Neural cell (in vitro differentiated cells): ENCODE measurements around the gene FAF1. TPM values are rescaled to one million over a fixed set of nuclear protein-coding genes. Genes with fewer than 3 reads are reported as not detected.

Source experiments
- H2AFZ ChIP-seq: fragments of 200-600, 300-800 bp; sonication (generic), shearing (Covaris generic); 2 replicates; pipeline ENCODE4 v1.6.0; 2014; ENCODE audit warnings: low read depth, mild to moderate bottlenecking, antibody characterized with exemption, low read length, moderate library complexity
- H3F3A ChIP-seq: fragments of 200-600 bp; shearing (Covaris generic); 2 replicates; pipeline ENCODE4 v1.6.1; 2016; ENCODE audit warnings: mild to moderate bottlenecking, moderate library complexity, mixed read lengths, antibody characterized with exemption, low read length; ENCODE audit not compliant: insufficient read depth, poor library complexity, severe bottlenecking
- H3K27ac ChIP-seq: fragments of 200-600, 300-800 bp; sonication (generic), shearing (Covaris generic); 2 replicates; pipeline ENCODE4 v1.5.1; 2014; ENCODE audit warnings: mild to moderate bottlenecking, low read length, moderate library complexity
- H3K27me3 ChIP-seq: fragments of 300-800, 200-600 bp; sonication (generic), shearing (Covaris generic); 2 replicates; pipeline ENCODE4 v1.6.0; 2014; ENCODE audit warnings: mild to moderate bottlenecking, low read depth, low read length, moderate library complexity; ENCODE audit not compliant: insufficient read depth
- H3K36me3 ChIP-seq: fragments of 300-800, 200-600 bp; sonication (generic), shearing (Covaris generic); 2 replicates; pipeline ENCODE4 v1.5.1; 2014; ENCODE audit warnings: mild to moderate bottlenecking, antibody characterized with exemption, low read length, moderate library complexity; ENCODE audit not compliant: insufficient read depth
- H3K4me2 ChIP-seq: fragments of 300-800, 200-600 bp; sonication (generic), shearing (Covaris generic); 2 replicates; pipeline ENCODE4 v1.6.0; 2014; ENCODE audit warnings: mild to moderate bottlenecking, low read length
- H3K4me3 ChIP-seq: fragments of 300-800, 200-600 bp; sonication (generic), shearing (Covaris generic); 2 replicates; pipeline ENCODE4 v1.5.1; 2014; ENCODE audit warnings: mild to moderate bottlenecking, low read length, moderate library complexity
- H3K79me2 ChIP-seq: fragments of 200-600 bp; shearing (Covaris generic); replicated peaks from 2 replicates; pipeline ENCODE4 v1.6.0; 2014; ENCODE audit warnings: mild to moderate bottlenecking, low read length, moderate library complexity; ENCODE audit not compliant: insufficient read depth
- H3K9ac ChIP-seq: fragments of 300-800, 200-600 bp; sonication (generic), shearing (Covaris generic); 2 replicates; pipeline ENCODE4 v1.6.1; 2016; ENCODE audit warnings: mild to moderate bottlenecking, low read length, mixed read lengths
- H3K9me2 ChIP-seq: fragments of 200-600 bp; shearing (Covaris generic); 2 replicates; pipeline ENCODE4 v1.6.1; 2016; ENCODE audit warnings: mild to moderate bottlenecking, low read length, mixed read lengths; ENCODE audit not compliant: insufficient read depth
- H3K9me3 ChIP-seq: fragments of 200-600, 300-800 bp; sonication (generic), shearing (Covaris generic); 2 replicates; pipeline ENCODE4 v1.6.1; 2016; ENCODE audit warnings: mild to moderate bottlenecking, mixed run types, low read length, moderate library complexity, mixed read lengths
- H4K20me1 ChIP-seq: fragments of 200-600 bp; shearing (Covaris generic); 2 replicates; pipeline ENCODE4 v1.6.1; 2016; ENCODE audit warnings: mild to moderate bottlenecking, mixed run types; ENCODE audit not compliant: insufficient read depth
- EP300 ChIP-seq: fragments of 450-650 bp; conservative IDR thresholded peaks from 2 replicates; pipeline ENCODE4 v1.6.1; 2014; ENCODE audit warnings: antibody characterized with exemption, mild to moderate bottlenecking, moderate library complexity; ENCODE audit not compliant: poor library complexity, severe bottlenecking
- EZH2 ChIP-seq: fragments of 200-600, 300-800 bp; shearing (Covaris generic), sonication (generic); IDR thresholded peaks from 2 replicates; pipeline ENCODE4 v1.6.1; 2014; ENCODE audit warnings: antibody characterized with exemption, low read length, borderline replicate concordance, mild to moderate bottlenecking; ENCODE audit not compliant: insufficient read depth, poor library complexity, severe bottlenecking
- MXI1 ChIP-seq: fragments of 450-650 bp; conservative IDR thresholded peaks from 2 replicates; pipeline ENCODE4 v1.6.1; 2014; ENCODE audit warnings: antibody characterized with exemption, mild to moderate bottlenecking; ENCODE audit not compliant: poor library complexity, severe bottlenecking
- POLR2AphosphoS5 ChIP-seq: IDR thresholded peaks from 2 replicates; pipeline ENCODE4 v1.6.1; 2012
- RAD21 ChIP-seq: fragments of 450-650 bp; conservative IDR thresholded peaks from 2 replicates; pipeline ENCODE4 v1.6.1; 2014; ENCODE audit warnings: antibody characterized with exemption, mild to moderate bottlenecking, moderate library complexity
- REST ChIP-seq: IDR thresholded peaks from 2 replicates; pipeline ENCODE4 v1.6.1; 2012; ENCODE audit warnings: borderline replicate concordance
- SMC3 ChIP-seq: fragments of 450-650 bp; conservative IDR thresholded peaks from 2 replicates; pipeline ENCODE4 v1.6.1; 2014; ENCODE audit warnings: antibody characterized with exemption, mild to moderate bottlenecking, moderate library complexity; ENCODE audit not compliant: poor library complexity
- TAF1 ChIP-seq: IDR thresholded peaks from 2 replicates; pipeline ENCODE4 v1.6.1; 2012; ENCODE audit warnings: low read depth
- polyA plus RNA-seq: library from polyadenylated mRNA; depleted of rRNA; stranded (reverse); fragments of >200 nt; gene quantifications from 2 replicates; pipeline ENCODE4 v1.2.3, GENCODE V29; 2014
- TF ChIP-seq, protein P1 (sequence below): fragments of 450-650 bp; IDR thresholded peaks from 2 replicates; pipeline ENCODE4 v1.5.1; 2014; ENCODE audit warnings: antibody characterized with exemption, mild to moderate bottlenecking, moderate library complexity; ENCODE audit not compliant: poor library complexity, severe bottlenecking

FAF1 gene
- polyA plus RNA-seq, 1 donor from 2014 or later, result 52.1 TPM

GRCh38 chr1:50591598-50591997, 368.5 kb downstream of the FAF1 start:
- Histone ChIP-seq H3K36me3 (no peaks in the 10 kb centered on the region), H3K4me3 (no peak overlapping the region), H3K9ac (no peak overlapping the region), H2AFZ (no peak overlapping the region), H3K27me3 (no peaks in the 10 kb centered on the region), H3K4me2 (no peak overlapping the region), H3K27ac (no peak overlapping the region), H3F3A (no peaks in the 10 kb centered on the region), H3K9me3 (no peaks in the 10 kb centered on the region), H3K79me2 (no peaks in the 10 kb centered on the region), H3K9me2 (no peaks in the 10 kb centered on the region), H4K20me1 (no peaks in the 10 kb centered on the region)
- TF ChIP-seq RAD21 (no peak), SMC3 (no peak), POLR2AphosphoS5 (no peak), EZH2 (no peak), EP300 (no peak), TAF1 (no peak), MXI1 (no peak), REST (no peak)
- TF ChIP-seq, protein P1, sequence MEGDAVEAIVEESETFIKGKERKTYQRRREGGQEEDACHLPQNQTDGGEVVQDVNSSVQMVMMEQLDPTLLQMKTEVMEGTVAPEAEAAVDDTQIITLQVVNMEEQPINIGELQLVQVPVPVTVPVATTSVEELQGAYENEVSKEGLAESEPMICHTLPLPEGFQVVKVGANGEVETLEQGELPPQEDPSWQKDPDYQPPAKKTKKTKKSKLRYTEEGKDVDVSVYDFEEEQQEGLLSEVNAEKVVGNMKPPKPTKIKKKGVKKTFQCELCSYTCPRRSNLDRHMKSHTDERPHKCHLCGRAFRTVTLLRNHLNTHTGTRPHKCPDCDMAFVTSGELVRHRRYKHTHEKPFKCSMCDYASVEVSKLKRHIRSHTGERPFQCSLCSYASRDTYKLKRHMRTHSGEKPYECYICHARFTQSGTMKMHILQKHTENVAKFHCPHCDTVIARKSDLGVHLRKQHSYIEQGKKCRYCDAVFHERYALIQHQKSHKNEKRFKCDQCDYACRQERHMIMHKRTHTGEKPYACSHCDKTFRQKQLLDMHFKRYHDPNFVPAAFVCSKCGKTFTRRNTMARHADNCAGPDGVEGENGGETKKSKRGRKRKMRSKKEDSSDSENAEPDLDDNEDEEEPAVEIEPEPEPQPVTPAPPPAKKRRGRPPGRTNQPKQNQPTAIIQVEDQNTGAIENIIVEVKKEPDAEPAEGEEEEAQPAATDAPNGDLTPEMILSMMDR, result no peak

DNA sequence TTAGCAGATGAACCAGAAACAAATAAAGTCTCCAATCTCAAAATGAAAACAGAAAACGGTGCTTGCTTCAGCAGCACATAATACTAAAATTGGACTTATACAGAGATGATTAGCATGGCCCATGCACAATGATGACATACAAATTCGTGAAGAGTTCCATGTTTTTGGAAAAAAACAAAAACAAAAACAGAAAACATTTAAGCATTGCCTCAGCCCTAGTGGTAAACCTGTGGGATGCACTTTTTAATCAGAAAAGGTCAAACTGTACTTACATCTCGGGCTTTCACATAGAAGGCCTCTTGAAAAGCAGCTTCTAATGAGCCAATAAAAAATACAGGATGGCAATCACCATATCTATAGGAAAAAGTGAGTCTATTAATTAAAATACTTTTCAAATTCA, 377.7 kb downstream of the FAF1 start:
- no peaks in the 10 kb centered on the region for H3K9me2 ChIP-seq
- H3K27me3 ChIP-seq, result no peaks in the 10 kb centered on the region
- no peak overlapping the region for H3K4me3 ChIP-seq
- no peaks in the 10 kb centered on the region for H3K79me2 ChIP-seq
- H3K4me2 ChIP-seq, result no peak overlapping the region
- no peak overlapping the region for H3K27ac ChIP-seq
- H2AFZ ChIP-seq, result no peak overlapping the region
- H3F3A ChIP-seq, result no peaks in the 10 kb centered on the region
- TF ChIP-seq RAD21 (no peak), POLR2AphosphoS5 (no peak), SMC3 (no peak), EP300 (no peak), MXI1 (no peak), REST (no peak), EZH2 (no peak), TAF1 (no peak)
- TF ChIP-seq, protein P1, result no peak
- H4K20me1 ChIP-seq, result no peaks in the 10 kb centered on the region
- H3K36me3 ChIP-seq, result no peaks in the 10 kb centered on the region
- H3K9ac ChIP-seq, result no peak overlapping the region
- no peaks in the 10 kb centered on the region for H3K9me3 ChIP-seq
